GM21423 (cell line): ENCODE results near the gene RELA.
"Not testable (repeated sequence)": the region's sequence is repeated elsewhere in the genome, so short reads cannot be mapped to it uniquely, and the experiment has no call there.

Source experiments
- ATAC-seq: cut with Tn5 transposase; IDR thresholded peaks from one replicate; pipeline ENCODE4 v1.9.1; 2021; ENCODE audit warnings: mild to moderate bottlenecking, moderate library complexity; ENCODE audit not compliant: unreplicated experiment

The RELA gene

GRCh38 chr11:65672180-65672860 lies 9.6 kb upstream of the RELA start:
- ATAC-seq, result no peak

GRCh38 chr11:65663639-65664200 lies 1.0 kb upstream of the RELA start:
- ATAC-seq, result no peak

- ATAC-seq, result peak; percentile 12
Measured at GRCh38 chr11:65662247-65662798, 393 bp downstream of the RELA start.

GRCh38 chr11:65661599-65662246 lies 993 bp downstream of the RELA start:
- ATAC-seq, result no peak

GRCh38 chr11:65660908-65661307 lies 1.8 kb downstream of the RELA start:
- not testable (repeated sequence) for ATAC-seq

GRCh38 chr11:65660038-65660437 lies 2.7 kb downstream of the RELA start:
- no peak for ATAC-seq

- ATAC-seq, result no peak
Measured at GRCh38 chr11:65658174-65659021, 4.3 kb downstream of the RELA start.

GRCh38 chr11:65657426-65657825 lies 5.3 kb downstream of the RELA start:
- no peak for ATAC-seq

- no peak for ATAC-seq
Measured at GRCh38 chr11:65655570-65656332, 7.0 kb downstream of the RELA start.

GRCh38 chr11:65654375-65655349 lies 8.1 kb downstream of the RELA start:
- ATAC-seq, result no peak

GRCh38 chr11:65653229-65654225 lies 9.2 kb downstream of the RELA start:
- no peak for ATAC-seq

- peak; percentile 77 for ATAC-seq
Measured at GRCh38 chr11:65652511-65653228, 10.0 kb downstream of the RELA start.

GRCh38 chr11:65651589-65652510 lies 10.9 kb downstream of the RELA start:
- ATAC-seq, result no peak

GRCh38 chr11:65651339-65651588 lies 11.5 kb downstream of the RELA start:
- ATAC-seq, result no peak

- ATAC-seq, result no peak
Measured at GRCh38 chr11:65650547-65651338, 12.0 kb downstream of the RELA start.
